SK-N-SH treated with all-trans-retinoic acid at 6 μM for 48 hours (cell line): ENCODE results near the gene EGR1.
"Not testable (repeated sequence)": the region's sequence is repeated elsewhere in the genome, so short reads cannot be mapped to it uniquely, and the experiment has no call there.

Experiments
- ATAC-seq: fragments of 200-7000 bp; cut with Tn5 transposase; 3 replicates; pipeline ENCODE4 v1.9.1; 2020; ENCODE audit warnings: mild to moderate bottlenecking, moderate library complexity
- ARNTL ChIP-seq: fragments of 450-650 bp; formaldehyde crosslinking; IDR thresholded peaks from 2 replicates; pipeline ENCODE4 v1.5.0; 2020; ENCODE audit warnings: low read depth, mild to moderate bottlenecking, moderate library complexity, borderline replicate concordance
- BACH2 ChIP-seq: fragments of 250-450 bp; sonication (Bioruptor Pico); IDR thresholded peaks from 2 replicates; pipeline ENCODE4 v1.9.0; 2021; ENCODE audit warnings: mild to moderate bottlenecking, borderline replicate concordance
- ESRRG ChIP-seq: fragments of 250-450 bp; sonication (Bioruptor Pico); IDR thresholded peaks from 2 replicates; pipeline ENCODE4 v1.6.1; 2021; ENCODE audit warnings: mild to moderate bottlenecking
- GLIS3 ChIP-seq: fragments of 250-450 bp; sonication (Bioruptor Pico); IDR thresholded peaks from 2 replicates; pipeline ENCODE4 v1.5.0; 2020; ENCODE audit warnings: mild to moderate bottlenecking, moderate library complexity
- ISL1 ChIP-seq: fragments of 250-450 bp; sonication (Bioruptor Pico); IDR thresholded peaks from 2 replicates; pipeline ENCODE4 v2.1.2; 2022; ENCODE audit warnings: mild to moderate bottlenecking, moderate library complexity
- OSR1 ChIP-seq: fragments of 250-450 bp; sonication (Bioruptor Pico); IDR thresholded peaks from 2 replicates; pipeline ENCODE4 v1.8.0; 2022; ENCODE audit warnings: moderate library complexity, mild to moderate bottlenecking, inconsistent platforms
- POU6F1 ChIP-seq: fragments of 250-450 bp; sonication (Bioruptor Pico); IDR thresholded peaks from 2 replicates; pipeline ENCODE4 v1.8.0; 2021; ENCODE audit warnings: low read depth, mild to moderate bottlenecking, moderate library complexity, borderline replicate concordance
- PPARA ChIP-seq: fragments of 250-450 bp; sonication (Bioruptor Pico); IDR thresholded peaks from 2 replicates; pipeline ENCODE4 v1.5.0; 2020; ENCODE audit warnings: mild to moderate bottlenecking, borderline replicate concordance
- RARB ChIP-seq: fragments of 250-450 bp; sonication (Bioruptor Pico); IDR thresholded peaks from 2 replicates; pipeline ENCODE4 v1.8.0; 2021; ENCODE audit warnings: mild to moderate bottlenecking, moderate library complexity
- SNAI2 ChIP-seq: fragments of 250-450 bp; sonication (Bioruptor Pico); IDR thresholded peaks from 2 replicates; pipeline ENCODE4 v1.5.0; 2020; ENCODE audit warnings: mild to moderate bottlenecking, moderate library complexity
- TCF4 ChIP-seq: fragments of 250-450 bp; sonication (Bioruptor Pico); IDR thresholded peaks from 2 replicates; pipeline ENCODE4 v1.8.0; 2021; ENCODE audit warnings: mild to moderate bottlenecking, moderate library complexity, borderline replicate concordance
- TOX ChIP-seq: fragments of 250-450 bp; sonication (Bioruptor Pico); IDR thresholded peaks from 2 replicates; pipeline ENCODE4 v1.8.0; 2021; ENCODE audit warnings: mild to moderate bottlenecking, moderate library complexity, borderline replicate concordance
- ZC3H10 ChIP-seq: fragments of 250-450 bp; sonication (Bioruptor Pico); IDR thresholded peaks from 2 replicates; pipeline ENCODE4 v1.5.1; 2021; ENCODE audit warnings: mild to moderate bottlenecking, moderate library complexity
- ZFP3 ChIP-seq: fragments of 250-450 bp; sonication (Bioruptor Pico); IDR thresholded peaks from 2 replicates; pipeline ENCODE4 v1.5.0; 2020; ENCODE audit warnings: mild to moderate bottlenecking, moderate library complexity
- ZFP30 ChIP-seq: fragments of 450-650 bp; formaldehyde crosslinking; IDR thresholded peaks from 2 replicates; pipeline ENCODE4 v1.5.0; 2022; ENCODE audit warnings: mild to moderate bottlenecking, moderate library complexity
- ZNF70 ChIP-seq: fragments of 450-650 bp; formaldehyde crosslinking; IDR thresholded peaks from 2 replicates; pipeline ENCODE4 v1.5.0; 2020; ENCODE audit warnings: mild to moderate bottlenecking, moderate library complexity
- TF ChIP-seq, protein P1 (sequence below): fragments of 250-450 bp; sonication (Bioruptor Pico); IDR thresholded peaks from 2 replicates; pipeline ENCODE4 v1.5.1; 2020; ENCODE audit warnings: low read depth, mild to moderate bottlenecking, moderate library complexity
- TF ChIP-seq, protein P2 (sequence below): fragments of 250-450 bp; sonication (Bioruptor Pico); IDR thresholded peaks from 2 replicates; pipeline ENCODE4 v1.5.1; 2021; ENCODE audit warnings: mild to moderate bottlenecking, moderate library complexity
- TF ChIP-seq, protein P3 (sequence below): fragments of 250-450 bp; sonication (Bioruptor Pico); IDR thresholded peaks from 2 replicates; pipeline ENCODE4 v1.8.0; 2020; ENCODE audit warnings: mild to moderate bottlenecking, moderate library complexity, borderline replicate concordance

EGR1 gene

GRCh38 chr5:138504799-138505198 lies 39.5 kb downstream of the EGR1 start (continued):
- TF ChIP-seq TCF4 (no peak), BACH2 (CRISPR knock-in tag) (no peak), PPARA (CRISPR knock-in tag) (no peak), ESRRG (CRISPR knock-in tag) (no peak), TOX (CRISPR knock-in tag) (no peak)
- TF ChIP-seq, protein P1, sequence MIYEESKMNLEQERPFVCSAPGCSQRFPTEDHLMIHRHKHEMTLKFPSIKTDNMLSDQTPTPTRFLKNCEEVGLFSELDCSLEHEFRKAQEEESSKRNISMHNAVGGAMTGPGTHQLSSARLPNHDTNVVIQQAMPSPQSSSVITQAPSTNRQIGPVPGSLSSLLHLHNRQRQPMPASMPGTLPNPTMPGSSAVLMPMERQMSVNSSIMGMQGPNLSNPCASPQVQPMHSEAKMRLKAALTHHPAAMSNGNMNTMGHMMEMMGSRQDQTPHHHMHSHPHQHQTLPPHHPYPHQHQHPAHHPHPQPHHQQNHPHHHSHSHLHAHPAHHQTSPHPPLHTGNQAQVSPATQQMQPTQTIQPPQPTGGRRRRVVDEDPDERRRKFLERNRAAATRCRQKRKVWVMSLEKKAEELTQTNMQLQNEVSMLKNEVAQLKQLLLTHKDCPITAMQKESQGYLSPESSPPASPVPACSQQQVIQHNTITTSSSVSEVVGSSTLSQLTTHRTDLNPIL (CRISPR knock-in tag), result no peak

- TF ChIP-seq POU6F1 (CRISPR knock-in tag), result no peak
- no peak for TF ChIP-seq SNAI2 (CRISPR knock-in tag)
- TF ChIP-seq ZFP30, result no peak
- no peak for TF ChIP-seq TCF4
- TF ChIP-seq ARNTL (CRISPR knock-in tag), result no peak
- TF ChIP-seq ZFP3, result no peak
- TF ChIP-seq, protein P1 (CRISPR knock-in tag), result no peak
- TF ChIP-seq GLIS3, result no peak
- TF ChIP-seq, protein P2, sequence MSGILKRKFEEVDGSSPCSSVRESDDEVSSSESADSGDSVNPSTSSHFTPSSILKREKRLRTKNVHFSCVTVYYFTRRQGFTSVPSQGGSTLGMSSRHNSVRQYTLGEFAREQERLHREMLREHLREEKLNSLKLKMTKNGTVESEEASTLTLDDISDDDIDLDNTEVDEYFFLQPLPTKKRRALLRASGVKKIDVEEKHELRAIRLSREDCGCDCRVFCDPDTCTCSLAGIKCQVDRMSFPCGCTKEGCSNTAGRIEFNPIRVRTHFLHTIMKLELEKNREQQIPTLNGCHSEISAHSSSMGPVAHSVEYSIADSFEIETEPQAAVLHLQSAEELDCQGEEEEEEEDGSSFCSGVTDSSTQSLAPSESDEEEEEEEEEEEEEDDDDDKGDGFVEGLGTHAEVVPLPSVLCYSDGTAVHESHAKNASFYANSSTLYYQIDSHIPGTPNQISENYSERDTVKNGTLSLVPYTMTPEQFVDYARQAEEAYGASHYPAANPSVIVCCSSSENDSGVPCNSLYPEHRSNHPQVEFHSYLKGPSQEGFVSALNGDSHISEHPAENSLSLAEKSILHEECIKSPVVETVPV (CRISPR knock-in tag), result no peak
- TF ChIP-seq, protein P3, sequence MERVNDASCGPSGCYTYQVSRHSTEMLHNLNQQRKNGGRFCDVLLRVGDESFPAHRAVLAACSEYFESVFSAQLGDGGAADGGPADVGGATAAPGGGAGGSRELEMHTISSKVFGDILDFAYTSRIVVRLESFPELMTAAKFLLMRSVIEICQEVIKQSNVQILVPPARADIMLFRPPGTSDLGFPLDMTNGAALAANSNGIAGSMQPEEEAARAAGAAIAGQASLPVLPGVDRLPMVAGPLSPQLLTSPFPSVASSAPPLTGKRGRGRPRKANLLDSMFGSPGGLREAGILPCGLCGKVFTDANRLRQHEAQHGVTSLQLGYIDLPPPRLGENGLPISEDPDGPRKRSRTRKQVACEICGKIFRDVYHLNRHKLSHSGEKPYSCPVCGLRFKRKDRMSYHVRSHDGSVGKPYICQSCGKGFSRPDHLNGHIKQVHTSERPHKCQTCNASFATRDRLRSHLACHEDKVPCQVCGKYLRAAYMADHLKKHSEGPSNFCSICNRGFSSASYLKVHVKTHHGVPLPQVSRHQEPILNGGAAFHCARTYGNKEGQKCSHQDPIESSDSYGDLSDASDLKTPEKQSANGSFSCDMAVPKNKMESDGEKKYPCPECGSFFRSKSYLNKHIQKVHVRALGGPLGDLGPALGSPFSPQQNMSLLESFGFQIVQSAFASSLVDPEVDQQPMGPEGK (CRISPR knock-in tag), result no peak
- TF ChIP-seq ZNF70 (CRISPR knock-in tag), result no peak
- no peak for TF ChIP-seq ZC3H10 (CRISPR knock-in tag)
- TF ChIP-seq RARB, result no peak
- no peak for TF ChIP-seq OSR1 (CRISPR knock-in tag)
- TF ChIP-seq ISL1 (CRISPR knock-in tag), result no peak
- no peak for ATAC-seq
These were observed 41.4 kb downstream of the EGR1 start for GRCh38 chr5:138506370-138507306.

GRCh38 chr5:138507485-138507884 lies 42.2 kb downstream of the EGR1 start:
- ATAC-seq, result not testable (repeated sequence)

GRCh38 chr5:138508958-138509357 lies 43.7 kb downstream of the EGR1 start:
- TF ChIP-seq TOX (CRISPR knock-in tag), result no peak
- TF ChIP-seq ZC3H10 (CRISPR knock-in tag), result no peak
- TF ChIP-seq ISL1 (CRISPR knock-in tag), result no peak
- ATAC-seq, result no peak

- no peak for ATAC-seq
- no peak for TF ChIP-seq RARB
These were observed 48.7 kb downstream of the EGR1 start for GRCh38 chr5:138514021-138514420.
